Measurements from ENCODE around the gene ATP8B1.

Gene ATP8B1

GRCh38 chr18:57816208-57816954 lies 13.3 kb upstream of the ATP8B1 start:
- FAIRE-seq, result no peak

- FAIRE-seq, result no peak
Measured at GRCh38 chr18:57814555-57814954, 11.4 kb upstream of the ATP8B1 start.

GRCh38 chr18:57813245-57813644 lies 10.1 kb upstream of the ATP8B1 start:
- no peak for FAIRE-seq

GRCh38 chr18:57812126-57812477 lies 9.0 kb upstream of the ATP8B1 start:
- no peak for FAIRE-seq

- no peak for FAIRE-seq
Measured at GRCh38 chr18:57811477-57812125, 8.5 kb upstream of the ATP8B1 start.

- no peak for FAIRE-seq
Measured at GRCh38 chr18:57809190-57809589, 6.1 kb upstream of the ATP8B1 start.

GRCh38 chr18:57807336-57808117 lies 4.4 kb upstream of the ATP8B1 start:
- FAIRE-seq, result no peak

GRCh38 chr18:57806978-57807285 lies 3.8 kb upstream of the ATP8B1 start:
- no peak for FAIRE-seq

GRCh38 chr18:57806201-57806977 lies 3.3 kb upstream of the ATP8B1 start:
- no peak for FAIRE-seq

- FAIRE-seq, result no peak
Measured at GRCh38 chr18:57805117-57805516, 2.0 kb upstream of the ATP8B1 start.

- FAIRE-seq, result no peak
Measured at GRCh38 chr18:57804557-57804956, 1.4 kb upstream of the ATP8B1 start.

- FAIRE-seq, result no peak
Measured at GRCh38 chr18:57802213-57803102, 657 bp downstream of the ATP8B1 start.

- FAIRE-seq, result no peak
Measured at GRCh38 chr18:57801761-57802212, 1.3 kb downstream of the ATP8B1 start.

GRCh38 chr18:57801325-57801724 lies 1.8 kb downstream of the ATP8B1 start:
- FAIRE-seq, result no peak

- no peak for FAIRE-seq
Measured at GRCh38 chr18:57798713-57799373, 4.3 kb downstream of the ATP8B1 start.

GRCh38 chr18:57797209-57797651 lies 5.9 kb downstream of the ATP8B1 start:
- FAIRE-seq, result no peak

GRCh38 chr18:57794951-57795728 lies 8.0 kb downstream of the ATP8B1 start:
- no peak for FAIRE-seq

- FAIRE-seq, result no peak
Measured at GRCh38 chr18:57793302-57793986, 9.7 kb downstream of the ATP8B1 start.

- no peak for FAIRE-seq
Measured at GRCh38 chr18:57792631-57793301, 10.3 kb downstream of the ATP8B1 start.

Measured in TTC549 (cell line).